NCI-H774 (cell line): Measurements from ENCODE around the gene CD300A.
A peak's percentile ranks its signal among the peaks of the same experiment; 100 is the strongest.
"Not testable (repeated sequence)": the region's sequence is repeated elsewhere in the genome, so short reads cannot be mapped to it uniquely, and the experiment has no call there.

Source experiments
- DNase-seq: peaks from one replicate; lab custom pipeline; 2025; lab: John Stamatoyannopoulos, UW

Gene CD300A

DNA sequence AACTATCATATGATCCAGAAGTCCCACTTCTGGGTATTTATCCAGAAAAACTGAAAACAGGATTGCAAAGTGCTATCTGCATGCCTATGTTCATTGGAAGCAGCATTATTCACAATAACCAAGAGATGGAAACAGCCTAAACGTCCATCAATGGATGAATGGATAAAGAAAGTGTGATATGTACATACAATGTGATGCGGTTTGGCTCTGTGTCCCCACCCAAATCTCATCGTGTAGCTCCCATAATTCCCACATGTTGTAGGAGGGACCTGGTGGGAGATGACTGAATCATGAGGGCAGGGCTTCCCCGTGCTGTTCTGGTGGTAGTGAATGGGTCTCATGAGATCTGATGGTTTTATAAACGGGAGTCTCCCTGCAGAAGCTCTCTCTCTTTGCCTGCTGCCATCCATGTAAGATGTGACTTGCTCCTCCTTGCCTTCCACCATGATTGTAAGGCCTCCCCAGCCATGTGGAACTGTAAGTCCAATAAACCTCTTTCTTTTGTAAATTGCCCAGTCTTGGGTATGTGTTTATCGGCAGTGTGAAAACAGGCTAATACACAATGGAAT is 52.1 kb downstream of the CD300A start:
- DNase-seq, result not testable (repeated sequence)

DNA sequence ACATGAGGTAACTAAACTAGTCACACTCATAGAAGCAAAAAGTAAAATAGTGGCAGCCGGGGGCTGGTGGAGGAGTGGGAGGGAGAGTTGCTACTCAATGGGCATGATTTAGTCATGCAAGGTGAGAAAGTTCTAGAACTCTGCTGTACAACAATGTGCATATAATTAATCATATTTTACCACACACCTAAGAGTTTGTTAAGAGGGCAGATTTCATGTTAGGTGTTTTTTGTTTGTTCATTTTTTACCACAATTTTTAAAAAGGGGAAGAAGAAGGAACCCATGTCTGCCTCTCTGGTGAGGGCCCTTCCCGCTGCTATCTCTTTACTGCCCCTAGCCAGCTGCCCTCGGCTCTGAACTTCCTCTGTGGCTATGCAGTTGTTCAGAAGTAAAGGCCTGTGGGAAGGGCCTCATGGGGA is 53.6 kb downstream of the CD300A start:
- no peak for DNase-seq

DNA sequence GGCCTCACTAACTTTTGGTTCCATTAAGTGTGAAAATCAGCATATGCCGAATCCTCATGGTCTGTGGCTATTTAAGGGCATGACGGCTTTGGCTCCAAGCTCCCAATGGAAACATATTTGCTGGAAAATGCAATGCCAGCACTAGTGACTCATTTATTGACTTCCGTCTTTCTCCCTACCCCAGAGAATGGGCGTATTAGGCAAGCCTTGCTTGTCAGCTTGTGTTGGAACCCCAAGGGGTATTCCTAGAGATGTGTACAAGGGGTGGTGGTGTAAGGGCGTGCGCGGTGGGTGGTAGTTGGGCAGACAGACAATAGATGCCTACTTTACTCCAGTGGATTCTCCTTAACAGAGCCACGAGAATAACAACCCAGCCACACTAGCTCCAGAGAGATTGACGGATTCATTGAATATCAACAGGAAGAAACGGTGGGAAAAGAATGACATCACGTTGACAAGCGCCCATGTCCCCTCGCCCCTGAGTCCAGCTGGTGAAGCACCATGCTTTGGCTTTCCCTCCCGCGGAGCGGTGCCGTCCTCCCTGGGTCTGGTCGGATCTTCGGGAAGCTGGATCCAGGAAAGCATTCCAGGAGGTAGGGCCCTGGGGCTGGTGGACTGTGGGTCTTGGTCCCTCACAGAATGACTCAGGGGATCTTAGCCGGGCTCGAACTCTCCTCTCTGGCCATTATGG is 54.5 kb downstream of the CD300A start:
- DNase-seq, result no peak

DNA sequence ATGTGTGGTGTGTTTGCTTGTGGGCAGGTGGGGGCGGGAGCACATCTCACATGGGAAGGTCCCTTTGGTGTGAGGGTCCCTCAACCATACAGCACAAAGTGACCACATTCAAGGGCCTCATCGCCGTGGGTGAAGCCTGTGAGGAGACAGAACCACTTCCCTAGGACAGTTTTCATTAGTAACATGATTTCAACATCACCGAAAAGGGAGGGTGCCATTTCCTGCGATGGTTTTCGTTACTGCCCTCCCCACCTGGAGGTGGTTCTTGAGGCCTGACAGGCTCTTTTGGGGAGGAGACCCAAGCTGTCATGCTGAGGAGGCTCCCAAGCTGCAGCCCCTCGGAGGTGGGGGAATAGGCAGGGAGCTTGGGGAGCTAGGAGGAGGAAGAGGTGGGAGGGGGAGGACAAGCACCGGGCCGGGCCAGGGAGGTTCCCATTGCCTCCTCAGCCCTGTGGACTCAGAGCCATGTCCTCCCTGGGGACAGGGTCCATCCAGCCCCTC is 55.3 kb downstream of the CD300A start:
- DNase-seq, result no peak

DNA sequence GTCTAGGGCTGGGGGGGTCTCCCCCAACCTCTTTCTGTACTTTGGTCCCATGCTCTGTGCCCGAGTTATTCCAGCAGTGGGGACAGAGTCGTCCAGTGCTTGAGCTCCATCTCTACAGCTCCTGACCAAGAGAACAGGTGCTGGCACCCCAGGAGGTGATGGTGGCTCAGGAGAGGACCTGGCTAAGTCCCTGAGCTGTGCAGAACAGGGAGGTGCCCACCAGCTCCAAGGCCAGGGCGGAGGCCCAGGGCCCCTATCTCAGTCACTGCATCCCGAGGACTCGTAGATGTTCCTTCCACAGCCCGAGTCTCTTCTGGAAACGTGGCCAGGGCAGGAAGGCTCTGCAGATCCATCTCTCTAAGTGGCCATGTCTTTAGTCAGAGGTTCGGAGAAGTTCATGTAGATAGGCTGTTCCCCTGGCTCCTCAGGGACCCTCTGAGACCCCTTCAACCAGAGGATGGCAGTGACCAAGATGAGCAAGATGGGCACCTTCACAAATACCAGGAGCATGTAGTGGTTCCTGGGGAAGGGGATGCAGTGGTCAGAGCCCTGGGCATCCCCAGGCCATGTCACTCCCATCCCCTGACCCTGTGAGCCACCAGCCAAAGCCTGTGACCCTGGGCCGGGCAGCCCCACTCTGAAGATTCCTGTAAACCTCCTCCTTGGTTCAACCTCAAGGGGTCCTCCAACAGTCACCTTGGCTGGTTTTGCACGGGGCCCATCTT is 56.1 kb downstream of the CD300A start:
- no peak for DNase-seq

DNA sequence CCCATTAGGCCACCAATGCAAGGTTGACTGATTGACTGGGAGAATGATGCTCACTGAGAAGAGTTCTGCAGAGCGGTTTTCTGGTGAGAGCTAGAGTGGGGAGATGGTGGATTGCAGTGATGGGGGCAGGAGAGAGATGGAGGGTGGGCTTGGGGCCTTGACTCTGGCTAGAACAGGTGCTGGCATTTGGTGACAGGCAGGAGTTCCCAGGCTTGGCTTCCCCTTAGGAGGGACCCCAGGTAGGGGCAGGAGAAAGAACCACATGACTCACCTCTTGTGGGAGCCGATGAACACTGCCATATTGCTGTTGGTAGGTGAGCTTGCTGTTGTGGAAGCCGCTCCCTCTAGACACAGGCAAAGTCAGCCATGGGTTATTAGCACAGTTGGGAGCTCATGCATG is 56.9 kb downstream of the CD300A start:
- no peak for DNase-seq

DNA sequence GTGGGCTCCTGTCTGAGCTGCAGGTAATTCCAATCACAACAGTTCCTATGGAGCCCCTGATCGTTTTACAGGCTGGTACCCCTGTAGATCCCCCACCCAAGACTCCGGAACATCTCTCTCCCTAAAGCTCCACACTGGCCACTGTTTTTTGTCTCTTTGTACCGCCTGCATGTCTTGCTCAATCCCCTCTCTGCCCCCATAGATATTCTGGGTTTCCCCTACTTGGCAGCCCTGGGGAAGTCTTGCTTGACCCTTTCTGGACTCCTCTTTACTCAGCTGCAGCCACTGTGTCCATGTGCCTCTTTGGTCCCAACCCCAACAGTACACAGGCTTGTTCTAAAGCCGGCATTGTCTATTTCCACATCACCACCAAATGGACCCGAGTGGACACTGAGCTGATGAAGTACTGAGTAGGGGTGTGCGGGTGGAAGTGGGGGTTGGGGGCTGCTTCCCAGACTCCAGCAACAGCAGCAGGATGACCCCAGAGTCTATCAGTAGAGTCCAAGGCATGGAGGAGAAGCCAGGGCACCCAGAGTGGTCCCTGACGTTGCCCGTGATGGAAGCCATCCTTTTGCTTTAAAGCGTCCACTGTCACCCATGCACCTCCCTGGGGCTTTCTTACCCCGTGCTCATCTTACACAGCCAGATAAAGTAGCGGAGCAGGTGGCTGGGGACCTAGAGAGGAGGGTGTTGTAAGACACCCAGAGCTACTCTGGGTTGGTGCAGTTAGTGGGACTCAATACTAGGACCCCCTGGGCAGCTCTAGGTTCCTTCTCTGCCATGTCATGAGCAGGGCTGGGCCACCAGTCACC is 58.4 kb downstream of the CD300A start:
- no peak for DNase-seq

DNA sequence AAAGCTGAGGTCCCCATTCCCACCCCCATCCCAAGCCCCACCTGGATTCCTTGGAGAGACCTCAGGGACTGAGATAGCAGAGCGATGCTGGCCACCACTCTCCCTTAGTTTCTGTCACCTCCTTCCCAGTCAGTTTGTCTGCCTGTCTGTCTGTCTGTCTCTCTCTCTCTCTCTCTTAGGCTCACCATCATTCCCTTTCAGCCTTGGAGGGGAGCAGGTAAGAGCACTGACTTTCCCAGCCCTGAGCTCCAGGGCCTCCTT is 59.0 kb downstream of the CD300A start:
- no peak for DNase-seq

DNA sequence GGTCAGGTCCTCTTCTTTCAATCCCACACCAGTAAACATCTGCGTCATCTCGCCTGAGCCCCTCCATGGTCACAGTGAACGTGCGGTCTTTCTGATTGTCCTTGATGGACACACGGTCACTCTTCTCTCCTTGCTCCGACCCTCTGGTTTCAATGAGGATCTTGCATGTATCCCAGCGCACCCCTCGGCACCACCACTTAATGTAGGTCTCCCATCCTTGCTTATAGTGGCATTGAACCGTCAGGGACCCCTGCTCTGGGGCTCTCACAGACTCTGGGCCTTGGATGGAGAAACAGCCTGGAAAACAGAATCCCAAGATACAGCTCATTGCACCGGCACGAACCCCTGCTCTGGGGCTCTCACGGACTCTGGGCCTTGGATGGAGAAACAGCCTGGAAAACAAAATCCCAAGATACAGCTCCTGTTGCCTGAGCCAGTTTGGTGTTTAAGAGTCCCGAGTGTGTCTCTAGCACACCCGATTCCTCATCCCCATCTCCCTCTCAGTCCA is 59.4 kb downstream of the CD300A start:
- DNase-seq, result no peak

DNA sequence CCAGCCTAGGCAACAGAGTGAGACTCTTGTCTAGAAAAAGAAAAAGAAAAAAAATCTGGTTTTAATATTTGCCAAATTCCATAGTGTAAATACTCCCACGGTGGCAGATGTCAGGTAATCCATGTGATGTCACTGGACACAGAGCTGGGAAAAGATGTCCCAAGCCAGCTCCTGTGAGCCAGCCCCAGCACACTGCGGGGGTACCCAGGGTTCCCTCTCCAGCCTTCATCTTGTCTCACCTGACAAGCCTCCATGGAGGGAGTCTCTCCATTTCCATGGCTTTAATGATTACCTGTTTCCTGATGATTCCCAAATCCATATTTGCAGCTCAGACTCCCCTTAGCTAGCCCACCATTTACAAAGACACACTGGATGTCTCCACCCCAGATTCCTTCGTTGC is 60.2 kb downstream of the CD300A start:
- no peak for DNase-seq

DNA sequence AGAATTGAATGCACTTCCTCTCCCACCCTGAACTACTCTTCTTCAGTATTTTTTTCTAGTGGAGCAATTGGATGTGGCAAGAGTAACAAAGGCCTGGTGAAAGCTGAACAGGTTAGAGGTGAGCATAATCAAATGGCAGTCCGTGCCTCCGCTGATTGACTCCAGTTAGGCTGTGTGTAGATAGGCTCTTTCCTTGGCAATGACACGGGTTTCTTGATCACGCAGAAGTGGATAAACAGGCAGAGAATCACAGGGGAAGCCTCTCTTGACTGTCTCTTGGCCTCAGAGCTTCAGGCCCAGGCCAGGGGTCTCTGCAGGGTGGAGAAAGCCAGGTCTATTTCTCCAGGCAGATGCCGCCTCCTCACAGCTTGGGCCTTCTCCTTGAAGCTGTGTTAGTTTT is 60.6 kb downstream of the CD300A start:
- no peak for DNase-seq

DNA sequence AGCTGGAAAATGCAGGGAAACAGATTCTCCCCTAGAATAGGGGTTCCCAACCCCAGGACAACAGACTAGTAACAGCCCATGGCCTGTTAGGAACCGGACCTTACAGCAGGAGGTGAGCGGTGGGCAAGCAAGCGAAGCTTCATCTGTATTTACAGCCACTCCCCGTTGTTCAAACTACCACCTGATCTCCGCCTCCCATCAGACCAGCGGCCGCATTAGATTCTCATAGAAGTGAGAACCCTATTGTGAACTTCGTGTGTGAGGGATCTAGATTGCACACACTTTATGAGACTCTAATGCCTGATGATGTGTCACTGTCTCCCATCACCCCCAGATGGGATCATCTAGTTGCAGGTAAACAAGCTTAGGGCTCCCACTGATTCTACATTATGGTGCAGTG is 61.3 kb downstream of the CD300A start:
- no peak for DNase-seq

DNA sequence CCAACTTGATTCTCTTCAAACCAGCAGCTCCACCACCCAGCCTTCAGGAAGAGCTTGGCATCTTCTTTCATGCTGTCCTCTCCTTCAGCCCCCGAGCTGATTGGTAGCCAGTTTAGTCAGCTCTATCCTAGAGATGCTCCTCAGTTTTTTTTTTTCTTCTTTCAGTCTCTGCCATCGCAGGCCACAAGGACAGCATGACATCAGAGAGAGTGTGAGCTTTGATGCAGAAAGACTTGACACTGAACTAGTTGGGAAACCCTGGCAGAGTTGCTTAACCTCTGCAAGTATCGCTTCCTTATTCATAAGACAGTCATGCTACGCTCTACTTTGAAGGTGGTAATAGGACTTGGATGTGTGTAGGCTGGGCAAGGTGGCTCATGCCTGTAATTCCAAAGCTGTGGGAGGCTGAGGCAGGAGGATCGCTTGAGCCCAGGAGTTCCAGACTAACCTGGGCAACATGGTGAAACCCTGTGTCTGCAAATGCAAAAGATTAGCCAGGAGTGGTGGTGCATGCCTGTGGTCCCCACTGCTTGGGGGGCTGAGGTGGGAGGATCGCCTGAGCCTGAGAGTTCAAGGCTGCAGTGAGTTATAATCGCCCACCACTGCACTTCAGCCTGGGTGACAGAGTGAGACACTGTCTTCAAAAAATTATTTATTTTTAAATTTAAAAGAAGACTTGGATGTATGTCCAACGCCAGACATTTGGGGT is 62.2 kb downstream of the CD300A start:
- DNase-seq, result no peak

DNA sequence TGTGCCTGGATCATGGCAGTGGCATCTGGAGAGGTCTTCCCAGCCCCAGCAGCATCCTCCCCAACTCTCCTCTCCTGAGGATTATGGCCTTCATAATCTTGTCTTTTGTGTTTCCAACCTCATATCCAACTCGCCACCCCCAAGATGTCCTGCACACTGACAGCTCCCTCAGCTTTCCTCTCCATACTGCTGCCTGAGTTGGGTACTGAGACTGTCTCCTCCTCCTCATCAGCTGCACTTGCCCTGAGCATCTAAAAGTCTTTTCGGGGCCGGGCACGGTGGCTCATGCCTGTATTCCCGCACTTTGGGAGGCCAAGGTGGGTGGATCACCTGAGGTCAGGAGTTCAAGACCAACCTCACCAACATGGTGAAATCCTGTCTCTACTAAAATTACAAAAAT is 62.8 kb downstream of the CD300A start:
- no peak for DNase-seq

DNA sequence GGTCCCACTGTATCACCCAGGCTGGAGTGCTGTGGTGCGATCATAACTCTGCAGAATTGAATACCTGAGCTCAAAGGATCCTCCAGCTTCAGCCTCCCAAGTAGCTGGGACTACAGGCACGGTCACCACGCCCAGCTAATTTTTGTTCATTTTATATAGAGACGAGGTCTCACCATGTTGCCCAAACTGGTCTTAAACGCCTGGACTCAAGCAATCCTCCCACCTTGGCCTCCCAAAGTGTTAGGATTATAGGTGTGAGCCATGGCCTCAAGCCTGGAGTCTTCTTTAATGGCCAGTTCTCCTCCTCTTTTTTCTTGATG is 64.4 kb downstream of the CD300A start:
- DNase-seq, result no peak

DNA sequence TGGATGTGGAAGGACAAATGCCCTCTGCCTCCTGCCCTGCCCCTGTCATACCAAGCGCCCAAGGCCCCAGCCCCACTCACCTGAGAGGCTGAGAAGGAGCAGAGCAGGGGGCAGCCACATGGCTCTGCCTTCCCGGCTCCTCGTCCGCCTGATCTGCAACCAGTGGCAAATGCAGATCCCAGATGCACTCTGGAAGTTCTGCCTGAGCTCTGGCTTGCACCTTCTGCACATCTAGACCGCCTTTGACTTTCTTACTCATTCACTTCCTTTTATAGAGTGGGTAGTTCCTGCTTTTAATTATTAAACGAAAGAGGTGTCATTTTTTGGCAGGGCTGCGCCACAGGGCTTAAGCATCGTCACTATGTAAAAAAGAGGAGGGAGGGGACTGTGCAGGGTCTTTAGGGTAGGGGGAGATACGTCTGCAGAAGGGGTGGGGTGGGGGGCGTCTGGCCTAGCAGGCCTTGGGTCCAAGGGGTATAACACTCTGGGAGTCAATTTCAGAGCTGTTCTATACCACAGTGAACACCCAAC is 64.9 kb downstream of the CD300A start, which contains the start of gene CD300LB:
CD300LB (minus strand) TSS at position 245 of the 531 bp plus-strand sequence; CDS start at position 120, 125 bp downstream.
- no peak for DNase-seq

DNA sequence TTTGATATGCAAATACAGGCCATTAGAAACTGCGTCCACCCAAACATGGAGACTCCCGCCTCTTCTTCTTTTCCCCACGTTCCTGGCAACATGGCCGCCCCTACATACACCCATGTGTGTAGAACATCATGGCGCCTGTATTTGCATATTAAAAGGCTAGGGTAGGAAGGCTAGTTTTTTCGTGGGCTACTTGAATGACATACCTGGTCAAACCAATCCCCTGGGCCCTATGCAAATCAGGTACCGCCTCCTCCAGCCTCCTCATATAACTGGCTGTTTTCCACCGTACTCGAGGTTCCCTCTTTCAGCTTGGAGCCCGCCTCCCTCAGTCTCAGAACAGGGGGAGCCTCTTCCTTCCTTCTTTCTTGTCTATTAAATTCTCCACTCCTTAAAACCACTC is 65.7 kb downstream of the CD300A start:
- peak; percentile 51 for DNase-seq
